HEK293 (cell line): Measurements from ENCODE around the gene SYNE1.
"Not testable (repeated sequence)": the region's sequence is repeated elsewhere in the genome, so short reads cannot be mapped to it uniquely, and the experiment has no call there.

Experiments
- CTCF ChIA-PET: fragments of 350-600 bp; formaldehyde crosslinking; extraction: SDS; loops from one replicate; lab custom pipeline; 2021; ENCODE audit warnings: antibody characterized with exemption; lab: Yijun Ruan, JAX
- POLR2A ChIA-PET: fragments of 300-600 bp; formaldehyde crosslinking; extraction: SDS; loops from one replicate; lab custom pipeline; 2020; ENCODE audit warnings: antibody characterized with exemption, inconsistent platforms; lab: Yijun Ruan, JAX
- H3K27ac ChIP-seq: fragments of 200-500 bp; sonication (Bioruptor generic); 2 replicates; pipeline ENCODE4 v1.5.1; 2014; ENCODE audit warnings: low read depth, low read length, control low read depth, inconsistent platforms; ENCODE audit errors: extremely low read depth
- H3K36me3 ChIP-seq, 2 experiments: fragments of 200-500 bp in 1 of 2; sonication (Bioruptor generic) in 1 of 2; 1 replicate in 1 of 2; 2 replicates in 1 of 2; pipeline ENCODE4 v1.5.1; 2014 to 2017; ENCODE audit warnings: inconsistent platforms in 2 of 2, low read length in 2 of 2; ENCODE audit not compliant: control insufficient read depth in 2 of 2, insufficient read depth in 1 of 2
- H3K4me1 ChIP-seq: fragments of 200-500 bp; sonication (Bioruptor generic); 2 replicates; pipeline ENCODE4 v1.5.1; 2014; ENCODE audit warnings: mild to moderate bottlenecking, low read length, inconsistent platforms; ENCODE audit not compliant: control insufficient read depth, insufficient read depth
- H3K4me3 ChIP-seq: 2 replicates; pipeline ENCODE4 v1.5.1; 2011; ENCODE audit warnings: low read depth, mild to moderate bottlenecking, control low read depth, low read length, moderate library complexity
- H3K9me3 ChIP-seq: fragments of 200-500 bp; sonication (Bioruptor generic); 2 replicates; pipeline ENCODE4 v1.5.1; 2014; ENCODE audit warnings: low read depth, low read length, inconsistent platforms; ENCODE audit not compliant: control insufficient read depth, insufficient read depth
- BCL11B ChIP-seq: fragments of 450-650 bp; formaldehyde crosslinking; IDR thresholded peaks from 2 replicates; pipeline ENCODE4 v1.5.1; 2016; ENCODE audit warnings: low read depth, missing biosample characterization, missing genetic modification characterization
- KLF9 ChIP-seq: fragments of 450-650 bp; formaldehyde crosslinking; IDR thresholded peaks from 2 replicates; pipeline ENCODE4 v1.5.1; 2016; ENCODE audit warnings: missing biosample characterization, missing genetic modification characterization, low read depth
- MZF1 ChIP-seq: fragments of 450-650 bp; formaldehyde crosslinking; IDR thresholded peaks from 2 replicates; pipeline ENCODE4 v1.5.1; 2017; ENCODE audit warnings: missing biosample characterization, missing genetic modification characterization, borderline replicate concordance
- ZBTB17 ChIP-seq: fragments of 450-650 bp; formaldehyde crosslinking; IDR thresholded peaks from 2 replicates; pipeline ENCODE4 v1.5.1; 2016; ENCODE audit warnings: missing biosample characterization, missing genetic modification characterization
- ZBTB48 ChIP-seq: fragments of 450-650 bp; formaldehyde crosslinking; IDR thresholded peaks from 2 replicates; pipeline ENCODE4 v1.5.1; 2016; ENCODE audit warnings: missing biosample characterization, missing genetic modification characterization
- ZEB2 ChIP-seq: fragments of 450-650 bp; formaldehyde crosslinking; IDR thresholded peaks from 2 replicates; pipeline ENCODE4 v1.5.1; 2016; ENCODE audit warnings: missing biosample characterization, missing genetic modification characterization
- ZNF174 ChIP-seq: fragments of 450-650 bp; formaldehyde crosslinking; IDR thresholded peaks from 2 replicates; pipeline ENCODE4 v1.5.0; 2017; ENCODE audit warnings: missing biosample characterization, mild to moderate bottlenecking, missing genetic modification characterization
- ZNF214 ChIP-seq: fragments of 450-650 bp; formaldehyde crosslinking; IDR thresholded peaks from 2 replicates; pipeline ENCODE4 v1.5.1; 2017; ENCODE audit warnings: missing biosample characterization, mild to moderate bottlenecking, missing genetic modification characterization, borderline replicate concordance
- ZNF248 ChIP-seq: fragments of 450-650 bp; formaldehyde crosslinking; IDR thresholded peaks from 2 replicates; pipeline ENCODE4 v1.5.1; 2017; ENCODE audit warnings: missing biosample characterization, missing genetic modification characterization
- ZNF341 ChIP-seq: fragments of 450-650 bp; formaldehyde crosslinking; IDR thresholded peaks from 2 replicates; pipeline ENCODE4; 2016; ENCODE audit warnings: low read depth, missing biosample characterization, missing genetic modification characterization
- ZNF654 ChIP-seq: fragments of 450-650 bp; formaldehyde crosslinking; IDR thresholded peaks from 2 replicates; pipeline ENCODE4 v1.5.1; 2016; ENCODE audit warnings: low read depth, missing biosample characterization, missing genetic modification characterization
- ZNF837 ChIP-seq: fragments of 450-650 bp; formaldehyde crosslinking; IDR thresholded peaks from 2 replicates; pipeline ENCODE4 v1.5.1; 2016; ENCODE audit warnings: missing biosample characterization, missing genetic modification characterization
- TF ChIP-seq, protein P1 (sequence below): fragments of 450-650 bp; formaldehyde crosslinking; IDR thresholded peaks from 2 replicates; pipeline ENCODE4 v1.5.1; 2017; ENCODE audit warnings: missing biosample characterization, missing genetic modification characterization
- TF ChIP-seq, protein P2 (sequence below): fragments of 450-650 bp; formaldehyde crosslinking; IDR thresholded peaks from 2 replicates; pipeline ENCODE4 v1.5.1; 2016; ENCODE audit warnings: missing biosample characterization, missing genetic modification characterization
- TF ChIP-seq, protein P3 (sequence below): fragments of 450-650 bp; formaldehyde crosslinking; IDR thresholded peaks from 2 replicates; pipeline ENCODE4 v1.5.1; 2016; ENCODE audit warnings: missing biosample characterization, missing genetic modification characterization

SYNE1 gene

DNA sequence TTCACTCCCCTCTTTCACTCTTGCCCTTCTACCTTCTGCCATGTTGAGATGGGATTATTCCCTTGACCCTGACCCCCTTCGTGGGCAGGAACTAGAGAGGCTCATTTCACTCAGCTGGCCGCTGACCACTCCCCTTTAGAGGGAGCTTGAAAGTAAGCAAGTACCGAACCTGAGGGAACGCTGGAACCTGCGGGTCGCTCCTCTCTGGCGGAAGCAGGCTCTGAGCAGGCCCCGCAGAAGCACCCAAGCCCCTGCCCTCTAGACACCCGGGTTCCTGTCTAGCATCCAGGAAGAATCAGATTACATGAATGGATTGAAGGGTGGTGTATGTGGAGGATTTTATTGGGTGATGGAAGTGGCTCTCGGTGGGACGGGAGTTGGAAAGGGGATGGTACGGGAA lies 48.7 kb upstream of the SYNE1 start:
- Histone ChIP-seq H3K27ac (no peak overlapping the region), H3K36me3 (no peaks in the 10 kb centered on the region), H3K4me1 (no peaks in the 10 kb centered on the region), H3K4me3 (no peak overlapping the region), H3K9me3 (no peaks in the 10 kb centered on the region)
- ChIA-PET CTCF (no interaction called here), POLR2A (no interaction called here)
- no peak for TF ChIP-seq ZBTB48 (tag by site-specific recombination)
- no peak for TF ChIP-seq KLF9
- TF ChIP-seq ZNF248 (tag by site-specific recombination), result no peak
- TF ChIP-seq ZBTB17, result no peak
- TF ChIP-seq ZNF341 (tag by site-specific recombination), result no peak
- no peak for TF ChIP-seq ZEB2 (tag by site-specific recombination)
- TF ChIP-seq, protein P1, sequence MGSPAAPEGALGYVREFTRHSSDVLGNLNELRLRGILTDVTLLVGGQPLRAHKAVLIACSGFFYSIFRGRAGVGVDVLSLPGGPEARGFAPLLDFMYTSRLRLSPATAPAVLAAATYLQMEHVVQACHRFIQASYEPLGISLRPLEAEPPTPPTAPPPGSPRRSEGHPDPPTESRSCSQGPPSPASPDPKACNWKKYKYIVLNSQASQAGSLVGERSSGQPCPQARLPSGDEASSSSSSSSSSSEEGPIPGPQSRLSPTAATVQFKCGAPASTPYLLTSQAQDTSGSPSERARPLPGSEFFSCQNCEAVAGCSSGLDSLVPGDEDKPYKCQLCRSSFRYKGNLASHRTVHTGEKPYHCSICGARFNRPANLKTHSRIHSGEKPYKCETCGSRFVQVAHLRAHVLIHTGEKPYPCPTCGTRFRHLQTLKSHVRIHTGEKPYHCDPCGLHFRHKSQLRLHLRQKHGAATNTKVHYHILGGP, result no peak
- TF ChIP-seq, protein P2, sequence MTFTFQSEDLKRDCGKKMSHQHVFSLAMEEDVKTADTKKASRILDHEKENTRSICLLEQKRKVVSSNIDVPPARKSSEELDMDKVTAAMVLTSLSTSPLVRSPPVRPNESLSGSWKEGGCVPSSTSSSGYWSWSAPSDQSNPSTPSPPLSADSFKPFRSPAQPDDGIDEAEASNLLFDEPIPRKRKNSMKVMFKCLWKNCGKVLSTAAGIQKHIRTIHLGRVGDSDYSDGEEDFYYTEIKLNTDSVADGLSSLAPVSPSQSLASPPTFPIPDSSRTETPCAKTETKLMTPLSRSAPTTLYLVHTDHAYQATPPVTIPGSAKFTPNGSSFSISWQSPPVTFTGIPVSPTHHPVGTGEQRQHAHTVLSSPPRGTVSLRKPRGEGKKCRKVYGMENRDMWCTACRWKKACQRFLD (tag by site-specific recombination), result no peak

GRCh38 chr6:152682935-152683334 lies 45.8 kb upstream of the SYNE1 start:
- H3K4me3 ChIP-seq, CTCF ChIA-PET, H3K9me3 ChIP-seq, H3K36me3 ChIP-seq, H3K4me1 ChIP-seq, H3K27ac ChIP-seq, POLR2A ChIA-PET: not testable (repeated sequence)

GRCh38 chr6:152682141-152682540 lies 45.0 kb upstream of the SYNE1 start:
- ChIA-PET CTCF (interaction anchor here (1.3 kb wide), 1 partner anchor 13 kb away, joined by 5 read pairs; no protein-coding TSS in a partner anchor), POLR2A (no interaction called here)
- H3K4me1 ChIP-seq, result no peaks in the 10 kb centered on the region
- H3K4me3 ChIP-seq, result no peak overlapping the region
- no peak for TF ChIP-seq ZNF654 (tag by site-specific recombination)
- TF ChIP-seq, protein P3, sequence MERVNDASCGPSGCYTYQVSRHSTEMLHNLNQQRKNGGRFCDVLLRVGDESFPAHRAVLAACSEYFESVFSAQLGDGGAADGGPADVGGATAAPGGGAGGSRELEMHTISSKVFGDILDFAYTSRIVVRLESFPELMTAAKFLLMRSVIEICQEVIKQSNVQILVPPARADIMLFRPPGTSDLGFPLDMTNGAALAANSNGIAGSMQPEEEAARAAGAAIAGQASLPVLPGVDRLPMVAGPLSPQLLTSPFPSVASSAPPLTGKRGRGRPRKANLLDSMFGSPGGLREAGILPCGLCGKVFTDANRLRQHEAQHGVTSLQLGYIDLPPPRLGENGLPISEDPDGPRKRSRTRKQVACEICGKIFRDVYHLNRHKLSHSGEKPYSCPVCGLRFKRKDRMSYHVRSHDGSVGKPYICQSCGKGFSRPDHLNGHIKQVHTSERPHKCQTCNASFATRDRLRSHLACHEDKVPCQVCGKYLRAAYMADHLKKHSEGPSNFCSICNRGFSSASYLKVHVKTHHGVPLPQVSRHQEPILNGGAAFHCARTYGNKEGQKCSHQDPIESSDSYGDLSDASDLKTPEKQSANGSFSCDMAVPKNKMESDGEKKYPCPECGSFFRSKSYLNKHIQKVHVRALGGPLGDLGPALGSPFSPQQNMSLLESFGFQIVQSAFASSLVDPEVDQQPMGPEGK (tag by site-specific recombination), result no peak
- no peak for TF ChIP-seq ZNF214 (tag by site-specific recombination)
- TF ChIP-seq ZNF837 (tag by site-specific recombination), result no peak
- no peak for TF ChIP-seq MZF1
- TF ChIP-seq BCL11B, result no peak
- TF ChIP-seq ZNF174 (tag by site-specific recombination), result no peak
- no peak overlapping the region for H3K27ac ChIP-seq
- H3K9me3 ChIP-seq, result no peaks in the 10 kb centered on the region
- H3K36me3 ChIP-seq, result no peaks in the 10 kb centered on the region
